Uterus (tissue), 4 donors: ENCODE results near the gene GEMIN2. TPM values are rescaled to one million over a fixed set of nuclear protein-coding genes. Genes with fewer than 3 reads are reported as not detected.

Experiments
- DNase-seq, 2 donors: peaks; one replicate each; pipeline ENCODE4 v3.0.0-alpha.2; 2019 to 2020
- H3K27ac ChIP-seq, 2 donors: fragments of 200-600 bp; sonication (generic); 1 replicate in 1 of 2; 2 replicates in 1 of 2; pipeline ENCODE4 v1.5.1; 2016 to 2018
- H3K27me3 ChIP-seq, 2 donors: fragments of 200-600 bp; sonication (generic); one replicate each; pipeline ENCODE4 v1.5.1; 2018 to 2019; ENCODE audit warnings: control low read depth in 1 of 2
- H3K36me3 ChIP-seq, 2 donors: fragments of 200-600 bp; sonication (generic); one replicate each; pipeline ENCODE4 v1.5.1; 2019; ENCODE audit warnings: control low read depth in 1 of 2
- H3K4me1 ChIP-seq, 2 donors: fragments of 200-600 bp; sonication (generic); one replicate each; pipeline ENCODE4 v1.5.1; 2018 to 2019; ENCODE audit warnings: control low read depth in 1 of 2
- H3K4me3 ChIP-seq, 2 donors: fragments of 200-600 bp; sonication (generic); 1 replicate in 1 of 2; 2 replicates in 1 of 2; pipeline ENCODE4 v1.5.1; 2018 to 2019; ENCODE audit warnings: mild to moderate bottlenecking in 1 of 2
- H3K9me3 ChIP-seq, 2 donors: fragments of 200-600 bp; sonication (generic); one replicate each; pipeline ENCODE4 v1.5.1; 2019; ENCODE audit warnings: control low read depth in 1 of 2
- POLR2A ChIP-seq, 2 donors: fragments of 450-650 bp; IDR thresholded peaks; one replicate each; pipeline ENCODE4 v1.6.1; 2016; ENCODE audit warnings: antibody characterized with exemption in 2 of 2, mild to moderate bottlenecking in 1 of 2, moderate library complexity in 1 of 2
- intact Hi-C: fragments of 100-400 bp; cut with DNase I; formaldehyde crosslinking; loops from one replicate; pipeline ENCODE4 v1.15.1; 2023; ENCODE audit warnings: low total_unique reads
- total RNA-seq, 4 donors: library from RNA; depleted of rRNA in 3 of 4; stranded (reverse); fragments of >200 nt in 3 of 4; gene quantifications; one replicate each; pipeline versions ENCODE4 v1.1.0 to v1.2.4, GENCODE V29; 2014 to 2023
- TF ChIP-seq, protein P1 (sequence below), 4 experiments: fragments of 200-600 bp in 2 of 4; fragments of 450-650 bp in 2 of 4; sonication (generic) in 2 of 4; IDR thresholded peaks; one replicate each; pipeline ENCODE4 v1.5.1; 2016 to 2019; ENCODE audit warnings: antibody characterized with exemption in 4 of 4, mild to moderate bottlenecking in 2 of 4, moderate library complexity in 1 of 4
- donor health status: DM: yes; HTN: yes; CAD: no.

The GEMIN2 gene
- total RNA-seq, 4 donors from 2014 or later = 11.3 to 53.2 (median 28.2) TPM

- H3K36me3 ChIP-seq = peaks cover 0 to 3% of the 10 kb centered on the region in 2 donors
- intact Hi-C loops = no loop called here
- H3K27ac ChIP-seq = peak overlapping the region; percentile 90 to 97
- H3K27me3 ChIP-seq = no peaks in the 10 kb centered on the region
- peaks cover 8 to 10% of the 10 kb centered on the region in 2 donors for H3K4me1 ChIP-seq
- no peak for DNase-seq
- no peaks in the 10 kb centered on the region for H3K9me3 ChIP-seq
- H3K4me3 ChIP-seq = peak overlapping the region; percentile 77 to 93
- TF ChIP-seq, protein P1, sequence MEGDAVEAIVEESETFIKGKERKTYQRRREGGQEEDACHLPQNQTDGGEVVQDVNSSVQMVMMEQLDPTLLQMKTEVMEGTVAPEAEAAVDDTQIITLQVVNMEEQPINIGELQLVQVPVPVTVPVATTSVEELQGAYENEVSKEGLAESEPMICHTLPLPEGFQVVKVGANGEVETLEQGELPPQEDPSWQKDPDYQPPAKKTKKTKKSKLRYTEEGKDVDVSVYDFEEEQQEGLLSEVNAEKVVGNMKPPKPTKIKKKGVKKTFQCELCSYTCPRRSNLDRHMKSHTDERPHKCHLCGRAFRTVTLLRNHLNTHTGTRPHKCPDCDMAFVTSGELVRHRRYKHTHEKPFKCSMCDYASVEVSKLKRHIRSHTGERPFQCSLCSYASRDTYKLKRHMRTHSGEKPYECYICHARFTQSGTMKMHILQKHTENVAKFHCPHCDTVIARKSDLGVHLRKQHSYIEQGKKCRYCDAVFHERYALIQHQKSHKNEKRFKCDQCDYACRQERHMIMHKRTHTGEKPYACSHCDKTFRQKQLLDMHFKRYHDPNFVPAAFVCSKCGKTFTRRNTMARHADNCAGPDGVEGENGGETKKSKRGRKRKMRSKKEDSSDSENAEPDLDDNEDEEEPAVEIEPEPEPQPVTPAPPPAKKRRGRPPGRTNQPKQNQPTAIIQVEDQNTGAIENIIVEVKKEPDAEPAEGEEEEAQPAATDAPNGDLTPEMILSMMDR (IDR thresholded peaks at IDR 0.05) = no peak
- TF ChIP-seq POLR2A (IDR thresholded peaks at IDR 0.05) = no peak
Observed at GRCh38 chr14:39175445-39176262, 61.5 kb downstream of the GEMIN2 start.

- Histone ChIP-seq H3K9me3 (no peaks in the 10 kb centered on the region), H3K4me1 (peaks cover 8 to 10% of the 10 kb centered on the region in 2 donors), H3K36me3 (peaks cover 0 to 3% of the 10 kb centered on the region in 2 donors), H3K27ac (peak overlapping the region; percentile 90 to 97), H3K27me3 (no peaks in the 10 kb centered on the region), H3K4me3 (peak overlapping the region; percentile 77 to 93)
- intact Hi-C loops = no loop called here
- no peak for DNase-seq
- no peak for TF ChIP-seq POLR2A (IDR thresholded peaks at IDR 0.05)
- TF ChIP-seq, protein P1 (IDR thresholded peaks at IDR 0.05) = no peak
Observed at GRCh38 chr14:39176263-39177167, 62.4 kb downstream of the GEMIN2 start.

GRCh38 chr14:39177168-39177545 lies 63.0 kb downstream of the GEMIN2 start:
- Histone ChIP-seq H3K4me1 (peaks cover 8 to 10% of the 10 kb centered on the region in 2 donors), H3K27me3 (no peaks in the 10 kb centered on the region), H3K27ac (no peak overlapping the region), H3K9me3 (no peaks in the 10 kb centered on the region), H3K36me3 (peaks cover 0 to 3% of the 10 kb centered on the region in 2 donors), H3K4me3 (no peak overlapping the region)
- intact Hi-C loops = no loop called here
- TF ChIP-seq, protein P1 (IDR thresholded peaks at IDR 0.05) = no peak
- TF ChIP-seq POLR2A (IDR thresholded peaks at IDR 0.05) = no peak
- DNase-seq = no peak

DNA sequence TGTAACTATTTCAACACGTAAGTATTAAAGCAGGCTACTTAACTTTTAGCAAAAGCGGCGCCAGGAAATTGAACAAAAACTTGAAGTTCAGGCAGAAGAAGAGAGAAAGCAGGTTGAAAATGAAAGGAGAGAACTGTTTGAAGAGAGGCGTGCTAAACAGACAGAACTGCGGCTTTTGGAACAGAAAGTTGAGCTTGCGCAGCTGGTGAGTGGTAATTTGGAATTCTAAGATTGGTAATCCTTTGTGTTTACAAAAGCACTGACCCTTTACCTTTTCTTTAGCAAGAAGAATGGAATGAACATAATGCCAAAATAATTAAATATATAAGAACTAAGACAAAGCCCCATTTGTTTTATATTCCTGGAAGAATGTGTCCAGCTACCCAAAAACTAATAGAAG lies 64.9 kb downstream of the GEMIN2 start:
- Histone ChIP-seq H3K27me3 (no peaks in the 10 kb centered on the region), H3K4me1 (peaks cover 8 to 10% of the 10 kb centered on the region in 2 donors), H3K27ac (no peak overlapping the region), H3K4me3 (no peak overlapping the region), H3K9me3 (no peaks in the 10 kb centered on the region), H3K36me3 (peaks cover 0 to 3% of the 10 kb centered on the region in 2 donors)
- no peak for DNase-seq
- no peak for TF ChIP-seq POLR2A (IDR thresholded peaks at IDR 0.05)
- TF ChIP-seq, protein P1 (IDR thresholded peaks at IDR 0.05) = no peak
- intact Hi-C loops = no loop called here
